NT2/D1 (cell line): ENCODE measurements around the gene PHACTR1.

Source experiments
- DNase-seq: peaks from one replicate; pipeline ENCODE4 v3.0.0-alpha.2; 2011; ENCODE audit warnings: low read depth, low spot score
- H3K27me3 ChIP-seq: 2 replicates; pipeline ENCODE4 v1.6.0; 2011; ENCODE audit warnings: mild to moderate bottlenecking; ENCODE audit not compliant: insufficient read length, insufficient read depth
- H3K36me3 ChIP-seq: 2 replicates; pipeline ENCODE4 v1.6.1; 2011; ENCODE audit warnings: mild to moderate bottlenecking, low read length, mixed read lengths; ENCODE audit not compliant: insufficient read depth, insufficient read length
- H3K4me1 ChIP-seq: 2 replicates; pipeline ENCODE4 v1.5.1; 2011; ENCODE audit not compliant: insufficient read depth, insufficient read length
- H3K4me3 ChIP-seq: 2 replicates; pipeline ENCODE4 v1.5.1; 2011; ENCODE audit warnings: low read depth; ENCODE audit not compliant: insufficient read length
- H3K9ac ChIP-seq: 2 replicates; pipeline ENCODE4 v1.6.0; 2011; ENCODE audit warnings: low read depth; ENCODE audit not compliant: insufficient read length
- H3K9me3 ChIP-seq: 2 replicates; pipeline ENCODE4 v1.5.1; 2011; ENCODE audit warnings: mild to moderate bottlenecking, low read length; ENCODE audit not compliant: insufficient read depth
- SUZ12 ChIP-seq: IDR thresholded peaks from 2 replicates; pipeline ENCODE4 v1.6.1; 2011; ENCODE audit not compliant: insufficient read length, insufficient read depth; ENCODE audit errors: extremely low read depth
- YY1 ChIP-seq: IDR thresholded peaks from 2 replicates; pipeline ENCODE4 v1.6.1; 2011; ENCODE audit not compliant: insufficient read length, insufficient read depth
- ZNF274 ChIP-seq: IDR thresholded peaks from 2 replicates; pipeline ENCODE4 v1.6.1; 2011; ENCODE audit warnings: mild to moderate bottlenecking, low read depth, low read length

PHACTR1 gene

DNA sequence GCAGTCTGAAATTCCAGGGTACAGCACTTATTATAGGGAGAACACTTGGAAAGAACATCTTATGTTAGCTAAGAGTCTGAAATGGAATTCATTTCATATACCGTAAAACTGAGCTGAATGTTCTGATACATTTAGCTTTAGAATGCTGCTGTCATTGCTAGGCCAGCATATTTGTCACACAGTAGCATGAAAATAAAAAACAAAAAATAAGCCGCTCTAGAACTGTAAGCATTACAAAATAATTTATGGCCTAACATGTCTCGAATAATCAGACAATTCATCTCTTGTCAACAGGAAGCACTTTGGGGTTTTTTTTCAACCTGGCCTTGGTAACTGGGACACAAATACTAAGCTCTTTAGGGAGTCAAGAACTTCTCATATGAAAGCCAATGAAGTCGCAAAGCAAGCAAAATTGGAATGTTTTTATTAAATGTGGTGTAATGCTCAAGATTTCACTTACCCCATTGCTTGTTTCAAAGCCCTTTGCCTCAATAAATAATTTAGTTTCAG, 115.7 kb downstream of the PHACTR1 start:
- Histone ChIP-seq H3K36me3 (no peaks in the 10 kb centered on the region), H3K9me3 (no peaks in the 10 kb centered on the region), H3K9ac (no peak overlapping the region), H3K4me3 (no peak overlapping the region), H3K27me3 (no peaks in the 10 kb centered on the region), H3K4me1 (no peaks in the 10 kb centered on the region)
- TF ChIP-seq ZNF274 = no peak
- TF ChIP-seq SUZ12 = no peak
- TF ChIP-seq YY1 = no peak
- no peak for DNase-seq

DNA sequence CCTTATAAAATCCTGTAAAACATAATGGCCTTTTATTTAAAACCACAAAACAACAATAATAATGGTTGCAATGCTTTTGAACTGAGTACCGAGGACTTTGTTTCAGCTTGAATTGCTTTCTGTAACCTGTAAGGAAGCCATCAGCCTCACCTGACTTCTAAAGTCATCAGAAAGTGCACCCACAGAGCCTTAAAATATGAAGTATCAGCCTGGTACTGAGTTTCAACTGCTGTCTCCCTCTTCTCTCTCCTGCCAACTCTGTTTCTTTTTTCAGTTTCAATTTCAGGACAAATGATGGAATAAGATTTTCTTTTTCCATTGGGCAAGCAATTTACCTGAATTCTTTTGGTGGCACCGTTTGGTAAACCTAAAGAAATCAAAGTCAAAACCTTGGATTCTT, 119.4 kb downstream of the PHACTR1 start:
- H3K36me3 ChIP-seq = no peaks in the 10 kb centered on the region
- no peak overlapping the region for H3K4me3 ChIP-seq
- H3K27me3 ChIP-seq = no peaks in the 10 kb centered on the region
- TF ChIP-seq ZNF274 (no peak), YY1 (no peak), SUZ12 (no peak)
- no peaks in the 10 kb centered on the region for H3K4me1 ChIP-seq
- peaks cover 9% of the 10 kb centered on the region for H3K9me3 ChIP-seq
- DNase-seq = no peak
- no peak overlapping the region for H3K9ac ChIP-seq

DNA sequence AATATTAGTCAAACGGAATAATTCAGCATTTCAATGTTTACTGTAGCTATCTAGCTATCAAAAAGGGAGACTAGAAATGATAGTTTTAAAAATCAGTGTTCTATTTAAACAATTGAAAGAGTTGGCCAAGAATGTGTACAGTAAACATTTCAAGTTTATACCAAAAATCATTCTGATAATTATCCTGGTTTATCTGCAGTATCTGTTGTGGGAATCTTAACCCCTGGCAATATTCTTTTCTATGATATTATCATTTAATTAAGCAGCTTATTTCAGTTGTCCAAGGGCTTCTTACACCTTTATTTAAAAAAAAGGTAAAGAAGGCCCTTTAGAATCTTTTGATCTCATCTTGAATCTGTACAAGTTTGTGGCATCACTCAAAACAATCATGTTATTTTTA, 125.1 kb downstream of the PHACTR1 start:
- DNase-seq = no peak
- no peaks in the 10 kb centered on the region for H3K27me3 ChIP-seq
- no peaks in the 10 kb centered on the region for H3K36me3 ChIP-seq
- H3K4me1 ChIP-seq = no peaks in the 10 kb centered on the region
- TF ChIP-seq SUZ12 (no peak), YY1 (no peak), ZNF274 (no peak)
- no peak overlapping the region for H3K9ac ChIP-seq
- H3K9me3 ChIP-seq = peaks cover 9% of the 10 kb centered on the region
- H3K4me3 ChIP-seq = no peak overlapping the region

GRCh38 chr6:12842114-12842513, 125.5 kb downstream of the PHACTR1 start:
- no peak overlapping the region for H3K9ac ChIP-seq
- no peaks in the 10 kb centered on the region for H3K27me3 ChIP-seq
- no peak overlapping the region for H3K4me3 ChIP-seq
- DNase-seq = no peak
- peaks cover 9% of the 10 kb centered on the region for H3K9me3 ChIP-seq
- TF ChIP-seq YY1 = no peak
- TF ChIP-seq ZNF274 = no peak
- no peak for TF ChIP-seq SUZ12
- no peaks in the 10 kb centered on the region for H3K36me3 ChIP-seq
- no peaks in the 10 kb centered on the region for H3K4me1 ChIP-seq

DNA sequence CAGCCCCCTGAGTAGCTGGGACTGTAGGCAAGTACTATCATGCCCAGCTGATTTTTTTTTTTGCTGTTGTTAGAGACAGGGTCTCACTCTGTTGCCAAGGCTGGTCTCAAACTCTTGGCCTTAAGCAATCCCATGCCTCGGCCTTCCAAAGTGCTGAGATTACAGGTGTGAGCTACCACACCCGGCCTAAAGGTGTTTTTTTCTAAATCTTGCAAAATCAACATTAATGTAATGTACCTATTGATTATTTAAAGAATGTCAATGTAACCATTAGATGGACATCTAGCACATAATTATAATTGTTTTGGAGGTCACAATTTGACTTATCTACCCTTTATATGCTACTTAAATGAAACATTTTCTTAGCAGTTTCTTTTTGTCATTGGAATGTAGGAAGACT, 126.1 kb downstream of the PHACTR1 start:
- Histone ChIP-seq H3K36me3 (no peaks in the 10 kb centered on the region), H3K9me3 (peaks cover 7% of the 10 kb centered on the region), H3K27me3 (no peaks in the 10 kb centered on the region), H3K4me1 (no peaks in the 10 kb centered on the region), H3K4me3 (no peak overlapping the region), H3K9ac (no peak overlapping the region)
- TF ChIP-seq ZNF274 = no peak
- TF ChIP-seq SUZ12 = no peak
- TF ChIP-seq YY1 = no peak
- no peak for DNase-seq

DNA sequence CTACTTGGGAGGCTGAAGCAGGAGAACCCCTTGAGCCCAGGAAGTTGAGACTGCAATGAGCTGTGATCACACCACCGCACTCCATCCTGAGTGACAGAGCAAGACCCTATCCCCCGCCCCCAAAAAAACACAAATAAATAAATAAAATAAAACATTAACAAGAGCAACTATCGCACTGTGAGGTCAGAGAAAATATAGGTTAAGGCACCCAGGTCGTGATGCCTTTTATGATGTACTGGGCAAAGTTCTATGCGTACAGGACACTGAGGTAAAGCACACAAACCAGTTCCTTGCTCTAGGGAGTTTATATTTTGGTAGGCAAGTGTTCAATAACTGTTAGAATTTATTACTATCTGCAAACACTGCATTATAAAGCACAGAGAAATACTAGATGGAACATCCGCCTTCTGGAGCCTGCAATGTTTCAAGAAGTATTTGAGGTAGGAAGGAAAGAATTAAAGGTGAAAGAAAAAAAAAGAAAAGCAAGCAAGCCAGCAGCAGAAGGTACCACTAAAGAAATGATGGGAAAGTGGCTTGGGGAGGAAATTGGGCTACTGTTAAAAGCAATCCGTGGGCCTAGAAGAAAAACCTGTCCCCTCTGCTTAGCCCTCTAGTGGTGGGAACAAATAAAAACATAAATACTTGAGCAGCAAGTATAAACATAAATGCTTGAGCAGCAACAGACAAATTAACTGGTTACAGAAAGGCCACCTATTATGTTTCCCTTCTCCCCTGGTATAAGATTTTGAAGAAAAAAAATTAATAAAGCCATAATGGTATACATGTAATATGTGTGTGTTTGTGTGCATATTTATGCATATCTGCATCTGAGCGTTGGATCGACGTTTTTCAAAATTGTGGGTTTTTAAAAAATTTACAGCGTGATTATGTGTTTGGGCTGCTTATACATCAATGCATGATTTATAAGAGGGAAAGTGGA, 128.0 kb downstream of the PHACTR1 start:
- Histone ChIP-seq H3K9ac (no peak overlapping the region), H3K36me3 (no peaks in the 10 kb centered on the region), H3K4me1 (no peaks in the 10 kb centered on the region), H3K4me3 (no peak overlapping the region), H3K27me3 (no peaks in the 10 kb centered on the region), H3K9me3 (no peaks in the 10 kb centered on the region)
- DNase-seq = peak; percentile 9
- TF ChIP-seq SUZ12 (no peak), ZNF274 (no peak)

DNA sequence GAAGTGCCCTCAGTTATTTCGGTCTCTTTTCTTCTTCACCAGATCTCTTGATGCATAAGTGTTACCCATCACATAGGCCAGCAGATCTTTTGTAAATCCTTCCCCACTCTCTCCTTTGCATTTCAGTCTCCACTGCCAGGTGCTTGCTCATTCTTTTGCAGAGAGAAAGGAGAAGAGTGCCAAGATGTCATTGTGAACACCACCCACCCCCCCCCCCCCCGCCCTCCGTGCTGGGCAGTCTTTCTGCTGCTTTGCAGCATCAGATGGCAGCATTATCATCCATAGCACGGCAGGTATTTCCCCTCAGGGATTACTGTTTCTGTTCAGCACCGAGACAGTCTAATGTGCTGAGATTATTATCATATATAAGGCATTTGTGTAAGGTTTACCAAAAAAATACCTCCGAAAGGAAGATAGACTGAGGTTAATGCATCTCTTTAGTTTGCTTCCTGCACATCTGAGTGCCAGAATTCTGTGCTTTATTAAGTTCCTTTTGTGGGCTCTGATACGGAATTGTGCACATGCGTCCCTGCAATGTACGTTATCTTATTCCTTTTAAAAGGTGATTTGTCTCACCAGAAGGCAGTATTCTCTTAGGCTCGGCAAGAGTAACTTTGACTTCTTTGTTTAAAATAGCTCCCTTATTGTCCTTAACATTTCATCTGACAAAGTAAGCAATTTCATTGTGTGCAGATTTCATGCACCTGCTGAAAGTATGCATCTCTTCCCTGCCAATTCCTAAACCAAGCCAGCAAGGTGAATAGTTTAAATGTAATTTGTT, 128.8 kb downstream of the PHACTR1 start:
- no peak for DNase-seq
- Histone ChIP-seq H3K9ac (no peak overlapping the region), H3K4me1 (no peaks in the 10 kb centered on the region), H3K36me3 (no peaks in the 10 kb centered on the region), H3K9me3 (no peaks in the 10 kb centered on the region), H3K27me3 (no peaks in the 10 kb centered on the region), H3K4me3 (no peak overlapping the region)
- no peak for TF ChIP-seq SUZ12
- no peak for TF ChIP-seq YY1
- no peak for TF ChIP-seq ZNF274
